Transverse colon (tissue), 4 donors: ENCODE measurements around the gene AMN. TPM values are rescaled to one million over a fixed set of nuclear protein-coding genes. Genes with fewer than 3 reads are reported as not detected.

ENCODE experiments used
- DNase-seq: peaks from one replicate; pipeline ENCODE4 v3.0.0-alpha.2; 2019
- H3K27ac ChIP-seq, 4 donors: fragments of 200-600 bp; sonication (generic); 2 replicates each; pipeline ENCODE4 v1.5.1; 2016 to 2018; ENCODE audit warnings: inconsistent platforms in 4 of 4
- H3K27me3 ChIP-seq: fragments of 200-600 bp; sonication (generic); 2 replicates; pipeline ENCODE4 v1.5.1; 2017; ENCODE audit warnings: inconsistent platforms
- H3K36me3 ChIP-seq, 4 donors: fragments of 200-600 bp; sonication (generic); 2 replicates each; pipeline ENCODE4 v1.5.1; 2017 to 2019; ENCODE audit warnings: inconsistent platforms in 4 of 4
- H3K4me1 ChIP-seq, 4 donors: fragments of 200-600 bp; sonication (generic); 2 replicates each; pipeline ENCODE4 v1.5.1; 2017 to 2020; ENCODE audit warnings: inconsistent platforms in 4 of 4
- H3K4me3 ChIP-seq, 4 donors: fragments of 200-600 bp; sonication (generic); 1 replicate in 1 of 4; 2 replicates in 3 of 4; pipeline versions ENCODE4 v1.5.1 to v1.6.1; 2017 to 2019; ENCODE audit warnings: inconsistent platforms in 4 of 4
- H3K9me3 ChIP-seq, 2 donors: fragments of 200-600 bp; sonication (generic); 2 replicates each; pipeline ENCODE4 v1.5.1; 2017 to 2019; ENCODE audit warnings: inconsistent platforms in 2 of 2
- EP300 ChIP-seq: sonication (generic); formaldehyde crosslinking; IDR thresholded peaks from one replicate; pipeline ENCODE4 v1.6.1; 2017; ENCODE audit warnings: antibody characterized with exemption, low read depth
- POLR2A ChIP-seq: fragments of 450-650 bp; IDR thresholded peaks from one replicate; pipeline ENCODE4 v1.6.1; 2016; ENCODE audit warnings: antibody characterized with exemption, mild to moderate bottlenecking, moderate library complexity
- POLR2AphosphoS5 ChIP-seq, 3 donors: sonication (generic); formaldehyde crosslinking; IDR thresholded peaks; one replicate each; pipeline ENCODE4 v1.6.1; 2016; ENCODE audit warnings: antibody characterized with exemption in 3 of 3
- WGBS, 2 donors: methylation state at CpG; one replicate each; pipeline ENCODE4 v1.1.5; 2018; ENCODE audit warnings: low coverage in 1 of 2; 5-methylcytosine and 5-hydroxymethylcytosine counted together
- in situ Hi-C, 4 donors: fragments of 200-750 bp; cut with MboI; loops; one replicate each; pipeline versions ENCODE4 v1.15.0 to v1.15.1; 2017; ENCODE audit warnings: low sequenced_read_pairs in 3 of 4, low pct_ligation_motif_present in 1 of 4, low pct_unique_long_range_greater_than_20kb in 1 of 4
- intact Hi-C: fragments of 100-400 bp; cut with DNase I; formaldehyde crosslinking; loops from one replicate; pipeline ENCODE4 v1.15.1; 2023; ENCODE audit warnings: low total_unique reads
- total RNA-seq, 4 donors: library from RNA; depleted of rRNA; stranded (reverse); fragments of >200 nt; gene quantifications; one replicate each; pipeline ENCODE4 v1.1.0, GENCODE V29; 2016
- TF ChIP-seq, protein P1 (sequence below), 5 experiments: fragments of 200-600 bp in 3 of 5; fragments of 450-650 bp in 2 of 5; sonication (generic) in 3 of 5; IDR thresholded peaks; 1 replicate in 2 of 5; 2 replicates in 3 of 5; pipeline ENCODE4 v1.5.1; 2016 to 2017; ENCODE audit warnings: antibody characterized with exemption in 5 of 5, inconsistent platforms in 3 of 5, mild to moderate bottlenecking in 2 of 5, moderate library complexity in 1 of 5

The AMN gene
- total RNA-seq, 4 donors from 2014 or later: 306 to 597 (median 420) TPM

DNA sequence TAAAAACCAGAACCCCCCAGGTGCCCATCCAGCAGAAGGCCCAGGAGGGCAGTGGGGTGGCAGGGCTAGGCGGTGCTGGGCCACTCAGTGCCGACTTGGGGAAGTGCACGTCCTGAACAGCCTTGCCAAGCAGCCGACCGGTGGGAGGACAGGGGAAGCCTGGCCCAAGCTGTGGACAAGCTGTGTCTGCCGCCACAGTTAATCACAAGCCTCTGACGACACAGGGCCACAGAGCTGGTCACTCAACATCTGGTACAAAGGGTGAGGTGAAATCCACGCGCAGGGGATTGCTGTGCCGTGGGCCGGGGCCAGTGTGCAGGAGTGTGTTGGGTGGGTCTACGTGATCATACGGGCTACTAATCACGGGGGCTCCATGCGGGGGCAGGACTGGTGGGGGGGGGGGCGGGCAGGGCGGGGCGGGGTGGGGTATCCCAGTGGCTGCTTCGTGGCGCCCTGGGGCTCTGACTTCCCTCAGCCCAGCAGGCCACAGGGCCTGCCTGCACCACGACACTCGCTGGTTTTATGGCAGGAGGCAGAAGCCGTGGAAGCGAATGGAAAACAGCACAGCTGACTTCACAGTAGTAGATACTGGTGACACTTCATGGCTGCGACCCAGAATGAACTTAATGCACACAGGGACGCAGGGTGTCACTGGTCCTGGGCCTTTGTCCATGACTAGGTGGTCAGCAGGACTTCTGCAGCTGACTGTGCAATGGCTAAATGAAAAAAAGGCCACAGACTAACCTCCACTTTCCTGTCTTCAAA is 10.2 kb downstream of the AMN start:
- Histone ChIP-seq H3K27me3 (peaks cover 31% of the 10 kb centered on the region), H3K36me3 (peaks cover 0 to 8% (median 0%) of the 10 kb centered on the region in 4 donors), H3K4me3 (no peak overlapping the region), H3K27ac (no peak overlapping the region), H3K9me3 (no peaks in the 10 kb centered on the region), H3K4me1 (peaks cover 6 to 31% (median 27%) of the 10 kb centered on the region in 4 donors)
- intact Hi-C loops (no loop called here), in situ Hi-C loops (no loop called here)
- 87% methylated on average over 26 of the region's 26 CpGs; no CpG with 5 or more reads in 1 of the 2 donors for WGBS, 2 donors
- TF ChIP-seq POLR2AphosphoS5 (IDR thresholded peaks at IDR 0.05) (no peak), EP300 (no peak), POLR2A (no peak)
- TF ChIP-seq, protein P1, sequence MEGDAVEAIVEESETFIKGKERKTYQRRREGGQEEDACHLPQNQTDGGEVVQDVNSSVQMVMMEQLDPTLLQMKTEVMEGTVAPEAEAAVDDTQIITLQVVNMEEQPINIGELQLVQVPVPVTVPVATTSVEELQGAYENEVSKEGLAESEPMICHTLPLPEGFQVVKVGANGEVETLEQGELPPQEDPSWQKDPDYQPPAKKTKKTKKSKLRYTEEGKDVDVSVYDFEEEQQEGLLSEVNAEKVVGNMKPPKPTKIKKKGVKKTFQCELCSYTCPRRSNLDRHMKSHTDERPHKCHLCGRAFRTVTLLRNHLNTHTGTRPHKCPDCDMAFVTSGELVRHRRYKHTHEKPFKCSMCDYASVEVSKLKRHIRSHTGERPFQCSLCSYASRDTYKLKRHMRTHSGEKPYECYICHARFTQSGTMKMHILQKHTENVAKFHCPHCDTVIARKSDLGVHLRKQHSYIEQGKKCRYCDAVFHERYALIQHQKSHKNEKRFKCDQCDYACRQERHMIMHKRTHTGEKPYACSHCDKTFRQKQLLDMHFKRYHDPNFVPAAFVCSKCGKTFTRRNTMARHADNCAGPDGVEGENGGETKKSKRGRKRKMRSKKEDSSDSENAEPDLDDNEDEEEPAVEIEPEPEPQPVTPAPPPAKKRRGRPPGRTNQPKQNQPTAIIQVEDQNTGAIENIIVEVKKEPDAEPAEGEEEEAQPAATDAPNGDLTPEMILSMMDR (IDR thresholded peaks at IDR 0.05): no peak
- DNase-seq: no peak

- Histone ChIP-seq H3K27ac (no peak overlapping the region), H3K4me1 (peaks cover 6 to 21% (median 19%) of the 10 kb centered on the region in 4 donors), H3K4me3 (no peak overlapping the region), H3K27me3 (peaks cover 24% of the 10 kb centered on the region), H3K36me3 (peaks cover 0 to 14% (median 0%) of the 10 kb centered on the region in 4 donors), H3K9me3 (no peaks in the 10 kb centered on the region)
- WGBS, 2 donors: 86 to 90% methylated on average over 6 to 20 of the region's 20 CpGs
- intact Hi-C loops: no loop called here
- no peak for DNase-seq
- no peak for TF ChIP-seq EP300
- TF ChIP-seq, protein P1 (IDR thresholded peaks at IDR 0.05): no peak
- no peak for TF ChIP-seq POLR2A
- TF ChIP-seq POLR2AphosphoS5 (IDR thresholded peaks at IDR 0.05): no peak
- in situ Hi-C loops: no loop called here
Observed at GRCh38 chr14:102933618-102934231, 11.3 kb downstream of the AMN start.

DNA sequence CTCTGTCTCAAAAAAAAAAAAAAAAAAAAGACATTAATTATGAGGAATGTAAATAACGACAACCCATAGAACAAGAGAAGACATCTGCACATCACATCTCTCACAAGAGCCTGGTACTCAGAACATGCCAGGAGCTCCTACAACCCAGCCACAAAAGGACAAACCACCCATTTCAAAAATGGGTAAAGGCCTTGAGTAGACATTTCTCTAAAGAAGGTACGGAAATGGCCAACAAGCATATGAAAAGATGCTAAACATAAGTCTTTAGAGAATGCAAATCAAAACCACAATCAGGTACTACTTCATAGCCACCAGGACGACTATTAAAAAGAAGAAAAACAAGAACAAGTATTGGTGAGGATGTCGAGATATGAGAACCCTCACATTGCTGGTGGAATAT is 13.3 kb downstream of the AMN start:
- H3K36me3 ChIP-seq: peaks cover 0 to 14% (median 1%) of the 10 kb centered on the region in 4 donors
- H3K9me3 ChIP-seq: no peaks in the 10 kb centered on the region
- H3K27me3 ChIP-seq: peaks cover 3% of the 10 kb centered on the region
- peaks cover 0 to 8% (median 4%) of the 10 kb centered on the region in 4 donors for H3K4me1 ChIP-seq
- no peak overlapping the region for H3K4me3 ChIP-seq
- intact Hi-C loops: no loop called here
- no peak for DNase-seq
- TF ChIP-seq POLR2A: no peak
- no peak for TF ChIP-seq POLR2AphosphoS5 (IDR thresholded peaks at IDR 0.05)
- TF ChIP-seq EP300: no peak
- TF ChIP-seq, protein P1 (IDR thresholded peaks at IDR 0.05): no peak
- no peak overlapping the region for H3K27ac ChIP-seq
- WGBS, 2 donors: 73 to 86% methylated on average over 3 to 4 of the region's 4 CpGs
- in situ Hi-C loops: no loop called here

DNA sequence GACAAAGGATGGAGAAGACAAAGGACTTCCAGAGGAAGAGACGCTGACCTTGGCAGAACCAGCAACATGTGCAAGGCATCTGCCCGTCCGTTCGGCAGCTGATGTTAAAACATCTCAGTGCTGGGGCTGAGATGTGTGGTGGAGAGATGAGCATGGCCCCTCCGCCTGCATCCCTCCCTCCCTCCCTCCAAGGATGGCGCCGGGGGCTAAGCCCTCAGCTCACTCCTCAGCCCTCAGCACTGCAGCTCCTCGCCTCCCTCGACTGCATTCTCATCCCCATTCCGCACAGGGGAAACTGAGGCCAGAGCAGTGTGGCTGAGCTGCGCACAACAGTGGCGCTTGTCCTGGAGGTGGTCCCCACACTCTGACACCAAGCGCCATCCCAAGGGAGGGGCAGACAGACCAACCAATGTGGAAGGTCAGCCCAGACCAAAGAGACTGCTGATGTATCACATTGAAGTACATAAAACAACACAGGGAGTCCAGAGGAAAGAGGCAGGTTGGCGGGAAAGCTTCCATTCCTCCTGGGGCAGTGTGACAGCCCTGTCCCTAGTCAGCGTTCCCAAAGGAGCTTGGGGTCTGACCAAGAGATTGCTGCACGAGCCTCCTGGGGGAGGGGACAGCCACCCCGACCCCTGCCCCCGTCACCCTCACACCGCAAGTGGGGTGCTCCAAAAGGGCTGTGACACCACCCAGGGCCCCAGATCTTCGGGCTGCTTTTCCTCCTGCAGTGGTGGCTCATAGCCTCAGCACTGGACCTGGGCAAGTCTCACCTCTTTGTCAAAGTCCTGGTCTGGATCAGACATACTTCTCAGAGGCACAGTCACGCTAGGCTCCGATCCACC is 15.1 kb downstream of the AMN start:
- H3K36me3 ChIP-seq: peaks cover 0 to 14% (median 1%) of the 10 kb centered on the region in 4 donors
- WGBS, 2 donors: 87 to 92% methylated on average over 6 to 22 of the region's 22 CpGs
- intact Hi-C loops: no loop called here
- no peak for TF ChIP-seq EP300
- TF ChIP-seq POLR2AphosphoS5 (IDR thresholded peaks at IDR 0.05): no peak
- no peak for TF ChIP-seq POLR2A
- TF ChIP-seq, protein P1 (IDR thresholded peaks at IDR 0.05): no peak
- no peaks in the 10 kb centered on the region for H3K9me3 ChIP-seq
- peaks cover 6 to 12% (median 8%) of the 10 kb centered on the region in 4 donors for H3K4me1 ChIP-seq
- in situ Hi-C loops: no loop called here
- no peak for DNase-seq
- H3K27me3 ChIP-seq: no peaks in the 10 kb centered on the region
- H3K27ac ChIP-seq: no peak overlapping the region
- H3K4me3 ChIP-seq: no peak overlapping the region
